HG02943 (cell line): ENCODE results near the gene SSBP3.

Experiments
- ATAC-seq: cut with Tn5 transposase; IDR thresholded peaks from one replicate; pipeline ENCODE4 v1.9.1; 2021; ENCODE audit warnings: mild to moderate bottlenecking, low read depth, moderate library complexity; ENCODE audit not compliant: unreplicated experiment

Gene SSBP3

GRCh38 chr1:54256522-54257345 is 149.5 kb downstream of the SSBP3 start:
- no peak for ATAC-seq

GRCh38 chr1:54255026-54255702 is 151.0 kb downstream of the SSBP3 start:
- no peak for ATAC-seq

DNA sequence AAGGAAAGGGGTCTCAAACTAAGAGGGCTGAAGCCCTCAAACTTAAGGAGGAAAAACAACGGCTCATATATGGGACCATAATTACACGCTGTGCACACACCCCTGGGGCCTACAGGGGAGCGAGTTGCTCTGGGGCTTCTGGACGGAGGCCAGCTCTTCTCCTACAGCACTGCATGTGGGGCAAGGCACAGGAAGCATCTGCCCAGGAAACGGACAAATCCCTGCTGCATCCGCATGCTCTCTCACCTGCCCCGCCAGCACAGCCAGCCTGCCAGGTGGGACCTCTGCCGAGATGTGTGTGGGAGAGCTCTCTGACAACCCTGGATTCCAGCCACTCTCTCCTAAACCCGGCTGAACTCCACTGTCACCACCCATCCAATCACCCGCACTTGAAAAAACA is 152.1 kb downstream of the SSBP3 start:
- ATAC-seq = no peak

- ATAC-seq = no peak
Observed at GRCh38 chr1:54253480-54253879, 152.7 kb downstream of the SSBP3 start.

GRCh38 chr1:54252371-54252936 is 153.7 kb downstream of the SSBP3 start:
- ATAC-seq = no peak

DNA sequence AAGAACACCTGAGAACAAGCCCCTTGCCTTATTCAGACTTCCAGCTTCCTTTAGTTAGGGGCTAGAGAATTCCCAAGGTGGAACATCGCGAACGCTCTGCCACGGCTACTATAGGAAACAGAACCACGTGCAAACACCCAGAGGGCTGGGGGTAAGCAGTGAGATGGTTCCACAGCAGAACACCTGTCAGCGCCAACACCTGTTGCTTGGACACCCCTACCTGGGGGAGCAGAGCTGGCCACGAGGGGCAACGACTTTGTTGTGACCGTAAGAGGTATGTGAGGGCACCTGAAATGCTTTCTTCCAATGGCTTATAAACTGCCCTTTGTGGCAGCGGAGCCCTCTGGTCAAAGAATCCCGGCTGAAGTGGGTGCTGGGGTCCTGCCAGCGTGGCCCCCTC is 155.5 kb downstream of the SSBP3 start:
- no peak for ATAC-seq

DNA sequence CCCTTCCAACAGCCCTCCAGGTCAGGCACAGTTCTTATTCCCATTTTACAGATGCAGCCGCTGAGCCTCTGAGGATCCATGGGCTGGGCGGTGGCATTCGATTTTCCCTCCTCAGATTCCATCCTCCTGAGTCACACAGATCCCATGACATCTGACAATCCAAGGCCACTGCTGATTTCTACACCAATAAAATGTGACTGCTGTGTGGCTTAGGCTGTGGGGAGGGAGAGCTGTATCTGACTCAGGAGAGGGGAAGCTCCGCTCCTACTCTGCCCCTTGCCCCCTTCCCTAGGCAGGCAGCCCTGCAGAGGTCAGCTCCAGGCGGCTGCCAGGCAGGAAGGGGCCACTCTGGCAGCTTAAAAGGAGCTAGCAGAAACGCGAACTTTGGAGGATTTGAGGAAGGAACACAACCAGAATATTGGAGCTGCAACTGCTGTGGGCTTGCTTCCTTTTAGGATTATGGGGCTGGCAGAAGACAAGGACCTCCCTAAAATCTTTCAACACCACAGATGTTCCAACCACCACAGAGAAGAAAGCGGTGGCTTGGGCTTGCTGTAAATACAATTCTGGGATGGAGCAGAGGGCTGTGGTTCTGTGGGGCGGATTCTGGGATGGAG is 156.3 kb downstream of the SSBP3 start:
- ATAC-seq = no peak

- ATAC-seq = no peak
Observed at GRCh38 chr1:54248966-54249365, 157.2 kb downstream of the SSBP3 start.

- no peak for ATAC-seq
Observed at GRCh38 chr1:54247863-54248515, 158.2 kb downstream of the SSBP3 start.

DNA sequence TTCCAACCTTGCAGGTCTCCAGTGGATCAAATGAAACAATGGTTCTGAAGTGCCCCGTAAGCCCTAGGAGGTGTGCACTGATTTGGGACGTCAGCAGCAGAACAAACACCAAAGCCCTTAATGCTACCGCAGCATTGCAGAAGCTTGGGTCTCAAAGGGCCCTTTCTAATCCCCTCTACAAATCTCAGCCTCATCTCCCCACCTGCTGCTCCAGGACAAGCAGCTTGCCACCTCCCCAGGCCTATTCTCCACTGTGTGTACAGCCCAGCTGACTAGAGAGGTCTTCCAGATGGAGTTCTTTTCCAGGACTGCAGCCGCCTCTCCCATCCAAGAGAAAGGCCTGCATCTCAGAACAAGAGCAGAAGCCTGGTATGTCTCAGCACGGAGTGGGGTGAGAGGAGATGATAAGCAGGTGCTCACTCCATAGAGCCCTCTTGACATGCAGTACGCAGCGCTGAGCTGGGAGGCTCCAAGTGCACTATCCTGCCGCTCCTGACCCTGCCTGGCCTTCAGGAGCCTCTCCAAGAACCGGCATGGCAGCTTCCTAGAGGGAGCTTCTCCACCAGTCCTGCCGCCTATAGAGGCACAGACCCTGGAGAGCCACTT is 160.0 kb downstream of the SSBP3 start:
- no peak for ATAC-seq

DNA sequence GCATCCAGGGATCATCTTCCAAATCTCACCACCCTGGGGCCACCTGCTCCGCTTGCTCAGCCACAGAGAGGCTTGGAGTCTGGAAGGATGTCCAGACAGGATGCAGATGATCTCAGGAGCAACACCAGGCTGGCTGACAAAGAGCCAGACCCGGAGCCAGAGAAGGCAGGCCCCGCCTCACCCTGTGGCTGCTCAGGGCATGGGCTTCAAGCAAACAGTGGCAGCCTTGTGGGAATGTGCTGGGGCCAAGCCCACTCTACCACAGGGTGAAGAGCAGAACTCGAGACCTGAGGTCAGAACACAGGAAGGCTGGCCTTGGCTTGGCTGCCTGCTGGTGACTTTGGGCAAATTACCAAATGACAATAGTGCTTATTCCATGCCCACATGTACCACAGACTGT is 160.7 kb downstream of the SSBP3 start:
- no peak for ATAC-seq

DNA sequence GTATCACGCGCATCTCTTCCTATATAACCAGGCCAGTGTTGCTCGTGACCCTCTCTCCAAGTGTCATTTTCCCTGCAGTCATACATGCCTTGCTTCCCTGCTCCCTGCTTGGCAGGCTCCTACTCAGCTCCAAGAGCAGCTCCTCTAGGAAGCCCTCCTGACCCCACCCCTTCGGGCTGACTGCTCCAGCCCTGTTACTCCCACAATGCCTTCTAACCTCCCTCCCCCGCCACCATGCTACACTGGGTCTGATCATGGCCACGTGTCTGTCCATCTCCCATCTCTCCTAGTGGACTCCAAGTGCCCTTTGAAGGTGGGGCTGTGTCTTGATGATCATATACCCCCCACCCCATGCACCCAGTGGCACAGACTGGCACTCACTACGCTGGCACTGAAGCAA is 161.5 kb downstream of the SSBP3 start:
- no peak for ATAC-seq

GRCh38 chr1:54243022-54243421 is 163.2 kb downstream of the SSBP3 start:
- no peak for ATAC-seq

GRCh38 chr1:54241364-54241763 is 164.8 kb downstream of the SSBP3 start:
- no peak for ATAC-seq

DNA sequence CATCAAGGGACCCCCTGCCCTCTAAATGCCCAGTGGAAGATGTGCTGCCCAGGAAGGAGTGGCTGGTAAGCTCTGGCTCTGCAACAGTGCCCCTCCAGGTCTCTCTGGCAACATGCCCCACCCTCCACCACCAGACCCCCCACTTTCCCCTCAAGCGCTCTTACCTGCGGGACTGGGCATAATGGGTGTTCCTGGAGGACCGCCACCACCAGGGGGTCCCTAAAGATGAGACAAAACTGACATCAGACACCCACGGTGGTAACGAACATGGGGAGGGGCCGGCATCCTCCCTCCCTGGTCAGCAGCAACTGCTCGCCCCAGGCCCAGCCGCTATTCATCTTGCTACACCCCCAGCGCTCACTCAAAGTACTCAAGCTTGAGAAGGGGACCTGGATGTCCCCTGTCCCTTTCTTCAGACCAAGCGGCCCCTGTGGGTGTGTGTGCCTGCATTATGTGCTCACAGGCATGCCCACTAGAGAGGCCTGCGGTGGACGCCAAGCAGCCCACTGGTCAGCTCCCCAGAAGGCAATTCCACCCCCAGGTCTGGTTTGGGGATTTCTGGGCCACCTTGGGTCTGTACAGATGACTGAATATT is 165.4 kb downstream of the SSBP3 start:
- ATAC-seq = no peak

GRCh38 chr1:54239631-54240031 is 166.6 kb downstream of the SSBP3 start:
- no peak for ATAC-seq

DNA sequence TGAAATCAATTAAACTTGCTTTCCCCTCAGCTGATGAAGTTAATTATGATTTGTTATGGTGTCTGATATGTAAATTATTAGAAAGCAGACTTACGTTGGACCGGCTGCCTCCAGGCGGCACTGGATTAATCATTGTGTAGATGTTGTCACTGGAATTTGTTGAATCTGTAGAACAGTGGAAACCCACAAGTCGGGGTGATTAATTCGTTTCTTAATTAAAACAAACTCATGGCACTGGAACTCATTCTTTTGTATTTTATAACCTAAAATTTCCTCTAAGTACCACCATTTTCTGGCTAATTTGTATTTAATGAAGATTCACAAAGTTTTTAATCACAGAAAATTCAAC is 167.2 kb downstream of the SSBP3 start:
- ATAC-seq = no peak

DNA sequence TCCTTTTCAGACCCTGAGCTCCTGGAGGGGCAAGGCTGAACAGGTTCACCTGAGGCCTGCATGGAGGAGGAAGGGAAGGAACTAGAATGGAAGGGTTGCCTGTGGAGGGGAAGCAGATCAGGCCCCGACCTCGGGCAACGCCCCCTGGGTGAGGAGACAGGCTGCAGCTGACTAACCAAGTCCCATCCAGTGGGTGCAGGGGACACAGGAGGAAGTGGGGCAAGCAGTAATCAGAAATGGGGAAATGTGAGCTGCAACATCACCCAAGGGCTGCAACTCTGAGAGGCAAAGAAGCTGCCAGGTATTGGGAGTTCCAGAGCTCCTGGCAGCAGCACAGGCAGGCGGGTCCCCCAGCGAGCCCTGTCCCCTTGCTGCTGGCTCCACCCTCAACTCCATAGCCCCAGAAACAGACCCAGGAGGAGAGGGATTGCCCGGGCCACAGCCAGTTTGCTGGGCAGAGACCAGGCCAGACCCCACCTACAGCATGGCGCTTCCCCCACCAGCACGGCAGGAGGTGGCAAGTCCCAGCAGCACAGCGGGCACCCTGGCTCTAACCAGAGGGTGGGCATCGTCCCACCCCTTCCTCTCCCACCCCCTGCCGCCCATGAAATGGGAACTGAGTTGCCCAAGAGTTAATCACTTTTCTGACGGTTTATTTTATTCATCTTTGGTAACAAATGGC is 167.7 kb downstream of the SSBP3 start:
- ATAC-seq = no peak

- ATAC-seq = no peak
Observed at GRCh38 chr1:54237586-54237985, 168.6 kb downstream of the SSBP3 start.

GRCh38 chr1:54234284-54234683 is 171.9 kb downstream of the SSBP3 start:
- ATAC-seq = no peak
